NOMO-1 treated with dmso at 0.1 percent for 144 hours (cell line): Measurements from ENCODE around the gene CLSTN3.

Experiments
- DNase-seq: peaks from one replicate; lab custom pipeline; 2025; ENCODE audit not compliant: unreplicated experiment; lab: John Stamatoyannopoulos, UW

Gene CLSTN3

GRCh38 chr12:7188562-7189397 lies 58.6 kb downstream of the CLSTN3 start:
- DNase-seq: peak; percentile 55

GRCh38 chr12:7189398-7190267 lies 59.5 kb downstream of the CLSTN3 start, which contains the start of gene PEX5:
PEX5 (plus strand) TSS chr12:7189686; CDS start chr12:7190378, 692 bp downstream.
- DNase-seq: peak; percentile 84

GRCh38 chr12:7190268-7191055 lies 60.3 kb downstream of the CLSTN3 start:
- no peak for DNase-seq

- no peak for DNase-seq
Observed at GRCh38 chr12:7193674-7194073, 63.5 kb downstream of the CLSTN3 start.

- no peak for DNase-seq
Observed at GRCh38 chr12:7197841-7198240, 67.7 kb downstream of the CLSTN3 start.

GRCh38 chr12:7203109-7203508 lies 72.9 kb downstream of the CLSTN3 start:
- DNase-seq: no peak

GRCh38 chr12:7205091-7205490 lies 74.9 kb downstream of the CLSTN3 start:
- DNase-seq: no peak

- no peak for DNase-seq
Observed at GRCh38 chr12:7206691-7207090, 76.5 kb downstream of the CLSTN3 start.

- no peak for DNase-seq
Observed at GRCh38 chr12:7207866-7208625, 77.9 kb downstream of the CLSTN3 start.
